ENCODE measurements around the gene SYT7. TPM values are rescaled to one million over a fixed set of nuclear protein-coding genes. Genes with fewer than 3 reads are reported as not detected.

SYT7 gene
- not detected in 2 replicates for total RNA-seq (2014; rRNA removed; shearing (Covaris generic); ENCODE audit: low replicate concordance)

GRCh38 chr11:61581030-61581928 lies at the start of gene SYT7:
SYT7 (minus strand) TSS chr11:61581076; CDS start chr11:61580820, 256 bp downstream.
- Histone ChIP-seq H3K9me3 (ENCODE audit: low read length) (no peaks in the 10 kb centered on the region), H3K4me3 (ENCODE audit: low read length) (peak within 1 kb of the TSS; percentile 55; the same call in 1 of the 2 replicates), H3K9ac (ENCODE audit: low read length) (peak within 1 kb of the TSS; percentile 45; the same call in 1 of the 2 replicates), H3K27me3 (ENCODE audit: low read length) (no peaks in the 10 kb centered on the region), H4K20me1 (ENCODE audit: insufficient read depth, low read depth, low read length) (peaks cover 8% of the 10 kb centered on the region; the same call in 1 of the 2 replicates), H2AFZ (ENCODE audit: low read length) (no peak within 1 kb of the TSS), H3K79me2 (ENCODE audit: low read length) (no peaks in the 10 kb centered on the region), H3K4me2 (ENCODE audit: low read depth, low read length, poor library complexity, severe bottlenecking) (peak within 1 kb of the TSS; percentile 47), H3K27ac (ENCODE audit: low read length) (no peak within 1 kb of the TSS), H3K9me2 (replicated peaks; ENCODE audit: insufficient read depth, low read length) (no peaks in the 10 kb centered on the region), H3K36me3 (ENCODE audit: insufficient read depth, low read length) (no peaks in the 10 kb centered on the region), H3K4me1 (ENCODE audit: low read length) (no peaks in the 10 kb centered on the region)
- peak; percentile 98 for DNase-seq

GRCh38 chr11:61630089-61630488 lies 49.2 kb upstream of the SYT7 start:
- H3K4me1 ChIP-seq (ENCODE audit: low read length), result no peaks in the 10 kb centered on the region
- H3K4me3 ChIP-seq (ENCODE audit: low read length), result no peak overlapping the region
- no peaks in the 10 kb centered on the region for H3K9me2 ChIP-seq (replicated peaks; ENCODE audit: insufficient read depth, low read length)
- DNase-seq, result no peak
- H3K9ac ChIP-seq (ENCODE audit: low read length), result no peak overlapping the region
- H3K4me2 ChIP-seq (ENCODE audit: low read depth, low read length, poor library complexity, severe bottlenecking), result no peak overlapping the region
- H4K20me1 ChIP-seq (ENCODE audit: insufficient read depth, low read depth, low read length), result no peaks in the 10 kb centered on the region; the same call in 1 of the 2 replicates
- H3K27me3 ChIP-seq (ENCODE audit: low read length), result no peaks in the 10 kb centered on the region
- H2AFZ ChIP-seq (ENCODE audit: low read length), result no peak overlapping the region
- H3K27ac ChIP-seq (ENCODE audit: low read length), result no peak overlapping the region
- no peaks in the 10 kb centered on the region for H3K36me3 ChIP-seq (ENCODE audit: insufficient read depth, low read length)
- no peaks in the 10 kb centered on the region for H3K9me3 ChIP-seq (ENCODE audit: low read length)
- H3K79me2 ChIP-seq (ENCODE audit: low read length), result no peaks in the 10 kb centered on the region

- H3K27ac ChIP-seq (ENCODE audit: low read length), result no peak overlapping the region
- H4K20me1 ChIP-seq (ENCODE audit: insufficient read depth, low read depth, low read length), result no peaks in the 10 kb centered on the region; the same call in 1 of the 2 replicates
- no peaks in the 10 kb centered on the region for H3K4me1 ChIP-seq (ENCODE audit: low read length)
- no peak overlapping the region for H3K4me2 ChIP-seq (ENCODE audit: low read depth, low read length, poor library complexity, severe bottlenecking)
- no peak overlapping the region for H3K4me3 ChIP-seq (ENCODE audit: low read length)
- no peaks in the 10 kb centered on the region for H3K79me2 ChIP-seq (ENCODE audit: low read length)
- H3K9ac ChIP-seq (ENCODE audit: low read length), result no peak overlapping the region
- no peak overlapping the region for H2AFZ ChIP-seq (ENCODE audit: low read length)
- no peaks in the 10 kb centered on the region for H3K36me3 ChIP-seq (ENCODE audit: insufficient read depth, low read length)
- no peaks in the 10 kb centered on the region for H3K27me3 ChIP-seq (ENCODE audit: low read length)
- no peaks in the 10 kb centered on the region for H3K9me2 ChIP-seq (replicated peaks; ENCODE audit: insufficient read depth, low read length)
- DNase-seq, result no peak
- H3K9me3 ChIP-seq (ENCODE audit: low read length), result no peaks in the 10 kb centered on the region
Measured at GRCh38 chr11:61629082-61629833, 48.4 kb upstream of the SYT7 start.

GRCh38 chr11:61628662-61628970 lies 47.7 kb upstream of the SYT7 start:
- Histone ChIP-seq H3K4me2 (ENCODE audit: low read depth, low read length, poor library complexity, severe bottlenecking) (no peak overlapping the region), H3K4me1 (ENCODE audit: low read length) (no peaks in the 10 kb centered on the region), H3K4me3 (ENCODE audit: low read length) (no peak overlapping the region)

GRCh38 chr11:61627850-61628661 lies 47.2 kb upstream of the SYT7 start:
- Histone ChIP-seq H2AFZ (ENCODE audit: low read length) (no peak overlapping the region), H3K9ac (ENCODE audit: low read length) (no peak overlapping the region), H3K4me3 (ENCODE audit: low read length) (no peak overlapping the region), H3K36me3 (ENCODE audit: insufficient read depth, low read length) (no peaks in the 10 kb centered on the region), H3K9me3 (ENCODE audit: low read length) (no peaks in the 10 kb centered on the region), H3K9me2 (replicated peaks; ENCODE audit: insufficient read depth, low read length) (no peaks in the 10 kb centered on the region), H3K4me2 (ENCODE audit: low read depth, low read length, poor library complexity, severe bottlenecking) (no peak overlapping the region), H3K4me1 (ENCODE audit: low read length) (no peaks in the 10 kb centered on the region), H4K20me1 (ENCODE audit: insufficient read depth, low read depth, low read length) (no peaks in the 10 kb centered on the region; the same call in 1 of the 2 replicates), H3K27ac (ENCODE audit: low read length) (no peak overlapping the region), H3K27me3 (ENCODE audit: low read length) (no peaks in the 10 kb centered on the region), H3K79me2 (ENCODE audit: low read length) (no peaks in the 10 kb centered on the region)
- peak; percentile 74 for DNase-seq

More at GRCh38 chr11:61628662-61628970, 47.7 kb upstream of the SYT7 start:
- Histone ChIP-seq H3K27ac (ENCODE audit: low read length) (no peak overlapping the region), H3K79me2 (ENCODE audit: low read length) (no peaks in the 10 kb centered on the region), H3K9me2 (replicated peaks; ENCODE audit: insufficient read depth, low read length) (no peaks in the 10 kb centered on the region), H2AFZ (ENCODE audit: low read length) (no peak overlapping the region), H3K36me3 (ENCODE audit: insufficient read depth, low read length) (no peaks in the 10 kb centered on the region), H3K27me3 (ENCODE audit: low read length) (no peaks in the 10 kb centered on the region), H3K9ac (ENCODE audit: low read length) (no peak overlapping the region), H4K20me1 (ENCODE audit: insufficient read depth, low read depth, low read length) (no peaks in the 10 kb centered on the region; the same call in 1 of the 2 replicates), H3K9me3 (ENCODE audit: low read length) (no peaks in the 10 kb centered on the region)
- no peak for DNase-seq

- Histone ChIP-seq H3K4me2 (ENCODE audit: low read depth, low read length, poor library complexity, severe bottlenecking) (no peak overlapping the region), H4K20me1 (ENCODE audit: insufficient read depth, low read depth, low read length) (no peaks in the 10 kb centered on the region; the same call in 1 of the 2 replicates), H3K27me3 (ENCODE audit: low read length) (no peaks in the 10 kb centered on the region), H3K9me2 (replicated peaks; ENCODE audit: insufficient read depth, low read length) (no peaks in the 10 kb centered on the region), H3K79me2 (ENCODE audit: low read length) (no peaks in the 10 kb centered on the region), H3K27ac (ENCODE audit: low read length) (no peak overlapping the region), H3K9me3 (ENCODE audit: low read length) (no peaks in the 10 kb centered on the region), H3K4me1 (ENCODE audit: low read length) (no peaks in the 10 kb centered on the region), H3K4me3 (ENCODE audit: low read length) (no peak overlapping the region), H3K36me3 (ENCODE audit: insufficient read depth, low read length) (no peaks in the 10 kb centered on the region), H2AFZ (ENCODE audit: low read length) (no peak overlapping the region), H3K9ac (ENCODE audit: low read length) (no peak overlapping the region)
- no peak for DNase-seq
Measured at GRCh38 chr11:61626580-61627380, 45.9 kb upstream of the SYT7 start.

GRCh38 chr11:61625525-61625924 lies 44.6 kb upstream of the SYT7 start:
- H3K4me3 ChIP-seq (ENCODE audit: low read length), result no peak overlapping the region
- H3K79me2 ChIP-seq (ENCODE audit: low read length), result no peaks in the 10 kb centered on the region
- no peak overlapping the region for H3K9ac ChIP-seq (ENCODE audit: low read length)
- no peak overlapping the region for H2AFZ ChIP-seq (ENCODE audit: low read length)
- no peaks in the 10 kb centered on the region for H3K4me1 ChIP-seq (ENCODE audit: low read length)
- no peaks in the 10 kb centered on the region; the same call in 1 of the 2 replicates for H4K20me1 ChIP-seq (ENCODE audit: insufficient read depth, low read depth, low read length)
- H3K36me3 ChIP-seq (ENCODE audit: insufficient read depth, low read length), result no peaks in the 10 kb centered on the region
- no peaks in the 10 kb centered on the region for H3K9me2 ChIP-seq (replicated peaks; ENCODE audit: insufficient read depth, low read length)
- no peak for DNase-seq
- no peaks in the 10 kb centered on the region for H3K9me3 ChIP-seq (ENCODE audit: low read length)
- no peak overlapping the region for H3K4me2 ChIP-seq (ENCODE audit: low read depth, low read length, poor library complexity, severe bottlenecking)
- H3K27ac ChIP-seq (ENCODE audit: low read length), result no peak overlapping the region
- H3K27me3 ChIP-seq (ENCODE audit: low read length), result no peaks in the 10 kb centered on the region
